ENCODE measurements around the gene LPP. TPM values are rescaled to one million over a fixed set of nuclear protein-coding genes. Genes with fewer than 3 reads are reported as not detected.

Gene LPP
- total and polyA plus RNA-seq, 2 of the 13 experiments (the other 11 are each of a cell fraction or from before 2014, with no cell fraction given): 19.2 to 29.9 TPM

GRCh38 chr3:188126934-188127333 lies 27.0 kb upstream of the LPP start (continued):
- TF ChIP-seq ZNF737 (CRISPR knock-in tag; IDR thresholded peaks at IDR 0.05; ENCODE audit: borderline replicate concordance): no peak
- TF ChIP-seq GABPB1 (CRISPR knock-in tag; IDR thresholded peaks at IDR 0.05): no peak
- no peak for TF ChIP-seq NR3C1 (CRISPR knock-in tag; IDR thresholded peaks at IDR 0.05)
- no peak for TF ChIP-seq ZNF274 (CRISPR knock-in tag; IDR thresholded peaks at IDR 0.05)
- TF ChIP-seq IRF1 (CRISPR knock-in tag; IDR thresholded peaks at IDR 0.05; ENCODE audit: low read depth): no peak
- TF ChIP-seq ZBTB44 (CRISPR knock-in tag; IDR thresholded peaks at IDR 0.05): no peak
- TF ChIP-seq KIAA2018 (CRISPR knock-in tag; IDR thresholded peaks at IDR 0.05; ENCODE audit: borderline replicate concordance): no peak
